SU-DHL-6 (cell line): ENCODE measurements around the gene SAG.

Experiments
- H2AFZ ChIP-seq: fragments of 200-600 bp; sonication (generic); 2 replicates; pipeline ENCODE4 v1.6.1; 2014; ENCODE audit warnings: low read depth, mild to moderate bottlenecking, moderate library complexity, mixed read lengths, antibody characterized with exemption, low read length; ENCODE audit not compliant: severe bottlenecking
- H3F3A ChIP-seq: fragments of 200-600 bp; shearing (Covaris generic); 2 replicates; pipeline ENCODE4 v1.6.0; 2016; ENCODE audit warnings: antibody characterized with exemption, mild to moderate bottlenecking; ENCODE audit not compliant: insufficient read depth
- H3K27ac ChIP-seq: fragments of 200-600 bp; sonication (generic); 2 replicates; pipeline ENCODE4 v1.5.1; 2016; ENCODE audit warnings: low read depth, mild to moderate bottlenecking, low read length, moderate library complexity, mixed read lengths
- H3K27me3 ChIP-seq: fragments of 200-600 bp; sonication (generic), shearing (Covaris generic); 2 replicates; pipeline ENCODE4 v1.6.0; 2014; ENCODE audit warnings: mild to moderate bottlenecking, low read length
- H3K36me3 ChIP-seq: fragments of 200-600 bp; sonication (generic); 2 replicates; pipeline ENCODE4 v1.6.1; 2014; ENCODE audit warnings: mild to moderate bottlenecking, low read length, mixed read lengths
- H3K4me2 ChIP-seq: fragments of 300-600, 200-600 bp; shearing (Covaris generic), sonication (generic); 2 replicates; pipeline ENCODE4 v1.6.0; 2014; ENCODE audit warnings: low read length, low read depth, mild to moderate bottlenecking; ENCODE audit not compliant: poor library complexity, severe bottlenecking
- H3K4me3 ChIP-seq: fragments of 200-600 bp; sonication (generic); 2 replicates; pipeline ENCODE4 v1.5.1; 2014; ENCODE audit warnings: antibody characterized with exemption, low read length, mild to moderate bottlenecking, mixed read lengths; ENCODE audit not compliant: insufficient read depth, poor library complexity, severe bottlenecking
- H3K79me2 ChIP-seq: fragments of 200-600 bp; sonication (generic); 2 replicates; pipeline ENCODE4 v1.6.1; 2014; ENCODE audit warnings: mild to moderate bottlenecking, low read length, moderate library complexity; ENCODE audit not compliant: insufficient read depth
- H3K9ac ChIP-seq: fragments of 200-600 bp; sonication (generic); 2 replicates; pipeline ENCODE4 v1.7.0; 2014; ENCODE audit warnings: mild to moderate bottlenecking, low read length
- H3K9me2 ChIP-seq: fragments of 200-600 bp; sonication (generic); replicated peaks from 2 replicates; pipeline ENCODE4 v1.6.1; 2014; ENCODE audit warnings: low read length; ENCODE audit not compliant: insufficient read depth
- H3K9me3 ChIP-seq: fragments of 200-600 bp; sonication (generic); 2 replicates; pipeline ENCODE4 v1.6.1; 2014; ENCODE audit warnings: low read length, mixed read lengths; ENCODE audit not compliant: insufficient read depth
- H4K20me1 ChIP-seq: fragments of 200-600 bp; sonication (generic); 2 replicates; pipeline ENCODE4 v1.6.1; 2014; ENCODE audit warnings: low read depth, mild to moderate bottlenecking, antibody characterized with exemption, low read length, moderate library complexity, mixed read lengths
- EZH2phosphoT487 ChIP-seq: fragments of 200-600 bp; sonication (generic), shearing (Covaris generic); conservative IDR thresholded peaks from 2 replicates; pipeline ENCODE4 v1.6.1; 2018; ENCODE audit warnings: mild to moderate bottlenecking, antibody characterized with exemption, low read length, moderate library complexity, mixed read lengths
- TF ChIP-seq, protein P1 (sequence below): fragments of 200-600 bp; sonication (generic); IDR thresholded peaks from one replicate; pipeline ENCODE4 v1.5.1; 2017; ENCODE audit warnings: antibody characterized with exemption, mild to moderate bottlenecking, low read length, moderate library complexity; ENCODE audit not compliant: insufficient read depth, poor library complexity, severe bottlenecking

The SAG gene

DNA sequence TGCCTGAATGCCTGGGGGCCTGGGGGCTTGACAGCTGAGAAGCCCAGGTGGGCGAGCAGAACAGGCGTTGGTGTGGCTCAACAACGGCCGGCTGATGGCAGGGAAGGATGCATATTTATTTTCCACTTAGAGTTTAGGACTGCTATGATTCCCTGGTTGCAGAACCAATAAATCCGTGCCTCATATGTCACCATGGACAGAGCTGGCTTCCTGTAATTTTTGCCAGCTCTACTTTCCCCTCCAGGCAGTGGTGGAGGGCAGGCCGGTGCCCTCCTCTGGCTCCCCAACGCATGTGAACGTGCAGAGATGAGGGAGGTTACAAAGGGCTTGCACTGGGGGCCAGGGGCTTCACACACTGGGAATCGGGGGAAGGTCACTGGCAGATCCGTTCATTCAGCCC lies 18.2 kb downstream of the SAG start:
- Histone ChIP-seq H4K20me1 (no peaks in the 10 kb centered on the region), H3F3A (peaks cover 2% of the 10 kb centered on the region; the same call in 1 of the 2 replicates), H3K4me3 (no peak overlapping the region), H3K4me2 (no peak overlapping the region), H3K9me2 (no peaks in the 10 kb centered on the region), H3K79me2 (no peaks in the 10 kb centered on the region), H3K9me3 (no peaks in the 10 kb centered on the region), H3K27ac (no peak overlapping the region), H3K9ac (no peak overlapping the region), H3K27me3 (no peaks in the 10 kb centered on the region), H3K36me3 (no peaks in the 10 kb centered on the region), H2AFZ (no peak overlapping the region)
- TF ChIP-seq EZH2phosphoT487, result no peak
- TF ChIP-seq, protein P1, sequence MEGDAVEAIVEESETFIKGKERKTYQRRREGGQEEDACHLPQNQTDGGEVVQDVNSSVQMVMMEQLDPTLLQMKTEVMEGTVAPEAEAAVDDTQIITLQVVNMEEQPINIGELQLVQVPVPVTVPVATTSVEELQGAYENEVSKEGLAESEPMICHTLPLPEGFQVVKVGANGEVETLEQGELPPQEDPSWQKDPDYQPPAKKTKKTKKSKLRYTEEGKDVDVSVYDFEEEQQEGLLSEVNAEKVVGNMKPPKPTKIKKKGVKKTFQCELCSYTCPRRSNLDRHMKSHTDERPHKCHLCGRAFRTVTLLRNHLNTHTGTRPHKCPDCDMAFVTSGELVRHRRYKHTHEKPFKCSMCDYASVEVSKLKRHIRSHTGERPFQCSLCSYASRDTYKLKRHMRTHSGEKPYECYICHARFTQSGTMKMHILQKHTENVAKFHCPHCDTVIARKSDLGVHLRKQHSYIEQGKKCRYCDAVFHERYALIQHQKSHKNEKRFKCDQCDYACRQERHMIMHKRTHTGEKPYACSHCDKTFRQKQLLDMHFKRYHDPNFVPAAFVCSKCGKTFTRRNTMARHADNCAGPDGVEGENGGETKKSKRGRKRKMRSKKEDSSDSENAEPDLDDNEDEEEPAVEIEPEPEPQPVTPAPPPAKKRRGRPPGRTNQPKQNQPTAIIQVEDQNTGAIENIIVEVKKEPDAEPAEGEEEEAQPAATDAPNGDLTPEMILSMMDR, result no peak

DNA sequence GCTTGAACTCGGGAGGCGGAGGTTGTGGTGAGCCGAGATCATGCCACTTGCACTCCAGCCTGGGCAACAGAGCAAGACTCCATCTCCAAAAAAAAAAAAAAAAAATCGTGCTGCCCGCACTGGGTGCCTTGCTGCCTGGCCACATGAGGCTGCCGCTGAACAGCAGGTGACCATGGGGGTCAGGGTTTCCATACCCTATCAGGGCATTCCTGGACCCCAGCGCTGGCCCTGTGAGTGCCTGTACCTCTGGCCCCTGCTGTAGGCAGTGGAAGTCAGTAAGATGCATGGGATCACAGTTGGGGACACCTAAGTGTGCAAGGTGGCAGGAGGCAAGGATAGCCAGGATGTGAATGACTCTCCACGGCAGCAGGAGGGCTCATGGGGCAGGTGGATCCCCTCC lies 18.9 kb downstream of the SAG start:
- H3K27me3 ChIP-seq, result no peaks in the 10 kb centered on the region

GRCh38 chr2:233328922-233329321 lies 21.3 kb downstream of the SAG start:
- H3K9me2 ChIP-seq, result no peaks in the 10 kb centered on the region
- no peak for TF ChIP-seq EZH2phosphoT487
- TF ChIP-seq, protein P1, result no peak
- H3K4me3 ChIP-seq, result no peak overlapping the region
- no peaks in the 10 kb centered on the region for H3K27me3 ChIP-seq
- H3K4me2 ChIP-seq, result no peak overlapping the region
- no peak overlapping the region for H3K27ac ChIP-seq
- peaks cover 8% of the 10 kb centered on the region for H3F3A ChIP-seq
- no peaks in the 10 kb centered on the region for H3K36me3 ChIP-seq
- H2AFZ ChIP-seq, result no peak overlapping the region
- no peak overlapping the region for H3K9ac ChIP-seq
- H3K79me2 ChIP-seq, result no peaks in the 10 kb centered on the region
- H4K20me1 ChIP-seq, result no peaks in the 10 kb centered on the region
- no peaks in the 10 kb centered on the region for H3K9me3 ChIP-seq

More for the DNA sequence above, 18.9 kb downstream of the SAG start:
- Histone ChIP-seq H3K36me3 (no peaks in the 10 kb centered on the region), H2AFZ (no peak overlapping the region), H3K27ac (no peak overlapping the region), H3F3A (peaks cover 8% of the 10 kb centered on the region), H4K20me1 (no peaks in the 10 kb centered on the region), H3K9me2 (no peaks in the 10 kb centered on the region), H3K79me2 (no peaks in the 10 kb centered on the region), H3K9ac (no peak overlapping the region), H3K4me3 (no peak overlapping the region), H3K4me2 (no peak overlapping the region), H3K9me3 (no peaks in the 10 kb centered on the region)
- TF ChIP-seq, protein P1, result no peak
- TF ChIP-seq EZH2phosphoT487, result no peak
